ENCODE data around the gene ZNF43.

- TF ChIP-seq POLR2A (IDR thresholded peaks at IDR 0.05) (no peak), CTCF (IDR thresholded peaks at IDR 0.05) (no peak)
These were observed 42.0 kb upstream of the ZNF43 start for GRCh38 chr19:21877976-21878375.

Data from uterus (tissue), 2 donors.